H9 (cell line): ENCODE measurements around the gene FAM184A. TPM values are rescaled to one million over a fixed set of nuclear protein-coding genes. Genes with fewer than 3 reads are reported as not detected.

Experiments
- DNase-seq: peaks from one replicate; pipeline ENCODE4 v3.0.0-alpha.2; 2017
- H2AFZ ChIP-seq: one replicate; pipeline ENCODE4 v1.6.1; 2013; ENCODE audit warnings: mild to moderate bottlenecking, low read length, control low read depth, moderate library complexity
- H2AK5ac ChIP-seq: 2 replicates; pipeline ENCODE4 v1.6.1; 2013; ENCODE audit warnings: low read length, control low read depth, mixed read lengths; ENCODE audit not compliant: insufficient read length
- H2BK120ac ChIP-seq: one replicate; pipeline ENCODE4 v1.6.1; 2013; ENCODE audit warnings: low read depth, mild to moderate bottlenecking, low read length, control low read depth, inconsistent platforms; ENCODE audit not compliant: poor library complexity, severe bottlenecking
- H2BK12ac ChIP-seq: 2 replicates; pipeline ENCODE4 v1.6.1; 2013; ENCODE audit warnings: low read length, control low read depth, mixed read lengths, low read depth; ENCODE audit not compliant: insufficient read length
- H2BK15ac ChIP-seq: 2 replicates; pipeline ENCODE4 v1.6.1; 2013; ENCODE audit warnings: low read depth, low read length, control low read depth
- H2BK20ac ChIP-seq: one replicate; pipeline ENCODE4 v1.6.1; 2013; ENCODE audit warnings: low read depth, mild to moderate bottlenecking, low read length, control low read depth, inconsistent platforms; ENCODE audit not compliant: poor library complexity, severe bottlenecking
- H2BK5ac ChIP-seq: 2 replicates; pipeline ENCODE4 v1.6.1; 2013; ENCODE audit warnings: low read length, control low read depth, mixed read lengths; ENCODE audit not compliant: insufficient read length
- H3K14ac ChIP-seq: 2 replicates; pipeline ENCODE4 v1.6.1; 2013; ENCODE audit warnings: low read length, control low read depth; ENCODE audit not compliant: insufficient read depth
- H3K18ac ChIP-seq: 2 replicates; pipeline ENCODE4 v1.6.1; 2013; ENCODE audit warnings: low read depth, mild to moderate bottlenecking, mixed read lengths, low read length, control low read depth; ENCODE audit not compliant: insufficient read length
- H3K23ac ChIP-seq: 2 replicates; pipeline ENCODE4 v1.6.1; 2013; ENCODE audit warnings: low read length, control low read depth, mixed read lengths, low read depth; ENCODE audit not compliant: insufficient read length
- H3K23me2 ChIP-seq: 2 replicates; pipeline ENCODE4 v1.6.1; 2013; ENCODE audit warnings: low read depth, mild to moderate bottlenecking, mixed read lengths, low read length, control low read depth; ENCODE audit not compliant: insufficient read length, poor library complexity, severe bottlenecking
- H3K27ac ChIP-seq: 2 replicates; pipeline ENCODE4 v1.5.1; 2013; ENCODE audit warnings: low read length, control low read depth, mixed read lengths, low read depth; ENCODE audit not compliant: insufficient read length
- H3K27me3 ChIP-seq: 2 replicates; pipeline ENCODE4 v1.6.1; 2013; ENCODE audit warnings: low read length, control low read depth, inconsistent platforms; ENCODE audit not compliant: insufficient read depth
- H3K4ac ChIP-seq: 2 replicates; pipeline ENCODE4 v1.6.1; 2013; ENCODE audit warnings: low read depth, mild to moderate bottlenecking, control low read depth, inconsistent platforms, low read length, moderate library complexity
- H3K4me1 ChIP-seq: 2 replicates; pipeline ENCODE4 v1.6.1; 2013; ENCODE audit warnings: low read length, control low read depth, inconsistent platforms; ENCODE audit not compliant: insufficient read depth
- H3K4me2 ChIP-seq: 2 replicates; pipeline ENCODE4 v1.6.1; 2013; ENCODE audit warnings: low read length, control low read depth, mixed read lengths; ENCODE audit not compliant: insufficient read length, insufficient read depth
- H3K56ac ChIP-seq: 2 replicates; pipeline ENCODE4 v1.6.1; 2013; ENCODE audit warnings: low read depth, mild to moderate bottlenecking, mixed read lengths, low read length, control low read depth; ENCODE audit not compliant: insufficient read length
- H3K79me1 ChIP-seq: 2 replicates; pipeline ENCODE4 v1.6.1; 2013; ENCODE audit warnings: low read depth, mild to moderate bottlenecking, moderate library complexity, low read length, control low read depth, inconsistent platforms; ENCODE audit not compliant: insufficient read depth, poor library complexity, severe bottlenecking
- H3K79me2 ChIP-seq: 2 replicates; pipeline ENCODE4 v1.6.1; 2013; ENCODE audit warnings: low read length, control low read depth, inconsistent platforms; ENCODE audit not compliant: insufficient read depth
- H3K9ac ChIP-seq: 2 replicates; pipeline ENCODE4 v1.6.1; 2013; ENCODE audit warnings: low read length, control low read depth, mixed read lengths; ENCODE audit not compliant: insufficient read length; ENCODE audit errors: extremely low read depth
- H3K9me3 ChIP-seq: one replicate; pipeline ENCODE4 v1.6.1; 2013; ENCODE audit warnings: low read depth, low read length, inconsistent platforms; ENCODE audit not compliant: control insufficient read depth
- H3T11ph ChIP-seq: one replicate; pipeline ENCODE4 v1.6.1; 2013; ENCODE audit warnings: mild to moderate bottlenecking, low read length, control low read depth, inconsistent platforms
- H4K20me1 ChIP-seq: one replicate; pipeline ENCODE4 v1.6.1; 2013; ENCODE audit not compliant: control insufficient read depth, insufficient read length, insufficient read depth
- H4K5ac ChIP-seq: 2 replicates; pipeline ENCODE4 v1.6.1; 2013; ENCODE audit warnings: low read depth, mild to moderate bottlenecking, mixed read lengths, low read length, control low read depth; ENCODE audit not compliant: insufficient read length
- H4K8ac ChIP-seq: replicated peaks from 2 replicates; pipeline ENCODE4 v1.6.1; 2013; ENCODE audit warnings: low read length, control low read depth, mixed read lengths, low read depth; ENCODE audit not compliant: insufficient read length
- H4K91ac ChIP-seq: 2 replicates; pipeline ENCODE4 v1.6.1; 2013; ENCODE audit warnings: low read depth, mild to moderate bottlenecking, moderate library complexity, mixed read lengths, low read length, control low read depth; ENCODE audit not compliant: insufficient read length
- H3K27ac Mint-ChIP-seq, 3 experiments: 2 replicates in 2 of 3; 3 replicates in 1 of 3; pipeline ENCODE4 v1.8.0; 2020 to 2021; ENCODE audit warnings: mixed read lengths in 3 of 3, mild to moderate bottlenecking in 1 of 3, moderate library complexity in 1 of 3
- H3K27me3 Mint-ChIP-seq: 2 replicates; pipeline ENCODE4 v1.8.0; 2021; ENCODE audit warnings: low read depth, mild to moderate bottlenecking, moderate library complexity, mixed read lengths
- H3K36me3 Mint-ChIP-seq, 3 experiments: 2 replicates in 2 of 3; 3 replicates in 1 of 3; pipeline ENCODE4 v1.8.0; 2020 to 2021; ENCODE audit warnings: low read depth in 3 of 3, mixed read lengths in 3 of 3; ENCODE audit not compliant: insufficient read depth in 1 of 3
- H3K4me1 Mint-ChIP-seq, 2 experiments: 2 replicates each; pipeline ENCODE4 v1.8.0; 2020; ENCODE audit warnings: mixed read lengths in 2 of 2
- H3K4me3 Mint-ChIP-seq, 2 experiments: 2 replicates in 1 of 2; 3 replicates in 1 of 2; pipeline ENCODE4 v1.8.0; 2020 to 2021; ENCODE audit warnings: mild to moderate bottlenecking in 2 of 2, mixed read lengths in 2 of 2, moderate library complexity in 1 of 2
- H3K9me3 Mint-ChIP-seq, 2 experiments: 2 replicates in 1 of 2; 3 replicates in 1 of 2; pipeline ENCODE4 v1.8.0; 2020; ENCODE audit warnings: mild to moderate bottlenecking in 2 of 2, mixed read lengths in 2 of 2, moderate library complexity in 1 of 2
- CTCF ChIP-seq: fragments of 200-600 bp; sonication (generic); conservative IDR thresholded peaks from 3 replicates; pipeline ENCODE4 v1.8.0; 2021; ENCODE audit warnings: antibody characterized with exemption, mild to moderate bottlenecking
- WGBS: extraction: QIAGEN DNeasy Blood & Tissue Kit; methylation state at CpG from one replicate; pipeline ENCODE4 v1.1.7; 2013; ENCODE audit warnings: missing lambda C conversion rate, low lambda C conversion rate, mixed read lengths; ENCODE audit not compliant: insufficient read length; ENCODE audit errors: extremely low coverage; 5-methylcytosine and 5-hydroxymethylcytosine counted together
- total RNA-seq: library from RNA; stranded (reverse); gene quantifications from 2 replicates; pipeline ENCODE4 v1.2.1, GENCODE V29; 2021

Gene FAM184A
- total RNA-seq, 1 experiment from 2014 or later: 11.4 TPM

- H2AK5ac ChIP-seq: no peak overlapping the region
- H3K9me3 ChIP-seq: no peaks in the 10 kb centered on the region
- H3K4me1 ChIP-seq: no peaks in the 10 kb centered on the region
- H3K23ac ChIP-seq: no peak overlapping the region
- no peak overlapping the region for H4K8ac ChIP-seq
- no peak overlapping the region for H3T11ph ChIP-seq
- no peak overlapping the region for H3K14ac ChIP-seq
- no peak overlapping the region for H3K4me2 ChIP-seq
- Mint-ChIP-seq H3K4me3 (no peak overlapping the region), H3K27me3 (no peaks in the 10 kb centered on the region), H3K9me3 (peaks cover 0 to 3% of the 10 kb centered on the region in 2 experiments; a peak in 2 of 5 replicates), H3K36me3 (no peaks in the 10 kb centered on the region; a peak in 1 of 7 replicates), H3K27ac (no peak overlapping the region), H3K4me1 (no peaks in the 10 kb centered on the region)
- H3K27ac ChIP-seq: no peak overlapping the region
- no peaks in the 10 kb centered on the region for H4K20me1 ChIP-seq
- WGBS: no CpG with 5 or more reads among the region's 2 CpGs
- H2BK5ac ChIP-seq: no peak overlapping the region
- H3K79me2 ChIP-seq: no peaks in the 10 kb centered on the region
- no peak for DNase-seq
- H4K91ac ChIP-seq: no peak overlapping the region
- H3K56ac ChIP-seq: no peak overlapping the region
- no peaks in the 10 kb centered on the region for H3K27me3 ChIP-seq
- no peak overlapping the region for H3K4ac ChIP-seq
- H2BK15ac ChIP-seq: no peak overlapping the region
- H4K5ac ChIP-seq: no peak overlapping the region
- no peak overlapping the region for H2BK20ac ChIP-seq
- no peak for TF ChIP-seq CTCF
- H2BK120ac ChIP-seq: no peak overlapping the region
- no peaks in the 10 kb centered on the region for H3K79me1 ChIP-seq
- no peak overlapping the region for H2BK12ac ChIP-seq
- H3K9ac ChIP-seq: no peak overlapping the region
- no peak overlapping the region for H3K18ac ChIP-seq
- H3K23me2 ChIP-seq: no peaks in the 10 kb centered on the region
- no peak overlapping the region for H2AFZ ChIP-seq
Observed at GRCh38 chr6:118953391-118953790, 125.1 kb downstream of the FAM184A start.
